ENCODE measurements around the gene CSRP3.
"Not testable (repeated sequence)": the region's sequence is repeated elsewhere in the genome, so short reads cannot be mapped to it uniquely, and the experiment has no call there.

Gene CSRP3

GRCh38 chr11:19185036-19185435, 16.7 kb downstream of the CSRP3 start:
- DNase-seq, result no peak

DNA sequence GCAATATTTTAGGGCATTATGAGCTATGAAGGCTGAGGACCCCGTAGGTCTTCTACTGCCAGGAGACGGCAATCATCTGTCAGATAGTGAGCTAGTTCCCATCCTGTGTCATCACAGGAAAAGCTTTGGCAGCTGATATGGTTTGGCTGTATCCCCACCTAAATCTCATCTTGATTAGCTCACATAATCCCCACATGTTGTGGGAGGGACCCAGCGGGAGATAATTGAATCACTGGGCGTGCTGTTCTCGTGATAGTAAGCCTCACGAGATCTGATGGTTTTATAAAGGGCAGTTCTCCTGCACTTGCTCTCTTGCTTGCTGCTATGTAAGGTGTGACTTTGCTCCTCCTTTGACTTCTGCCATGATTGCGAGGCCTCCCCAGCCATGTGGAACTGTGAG, 18.1 kb downstream of the CSRP3 start:
- no peak for DNase-seq

- DNase-seq, result no peak
Measured at GRCh38 chr11:19181531-19182261, 20.1 kb downstream of the CSRP3 start.

DNA sequence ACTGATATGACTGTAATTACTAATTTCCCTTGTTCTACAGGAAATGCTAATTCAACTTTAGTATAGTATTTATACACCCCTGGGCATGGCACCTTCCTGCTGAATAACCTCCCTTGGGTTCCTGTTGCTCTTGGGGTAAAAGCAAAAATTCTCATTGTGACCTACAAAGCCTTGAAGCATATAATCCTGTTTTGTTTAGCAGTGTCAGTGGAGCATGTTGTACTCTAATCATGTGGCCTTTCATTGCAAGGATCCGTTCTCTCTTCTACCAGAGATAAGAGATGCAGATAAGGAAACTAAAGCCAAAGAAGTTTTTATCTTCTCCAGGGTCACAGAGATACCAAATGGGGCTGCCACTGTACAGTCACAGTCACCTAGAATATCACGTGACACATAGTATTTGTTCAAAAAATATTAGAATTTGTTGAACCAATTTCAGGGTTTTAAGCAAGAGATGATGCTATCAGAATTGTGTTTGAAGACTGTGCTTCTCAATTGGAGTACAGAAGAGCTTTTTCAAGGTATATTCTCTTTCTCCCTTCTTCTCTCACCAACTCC, 25.1 kb downstream of the CSRP3 start:
- DNase-seq, result no peak

- no peak for DNase-seq
Measured at GRCh38 chr11:19173964-19174638, 27.7 kb downstream of the CSRP3 start.

GRCh38 chr11:19173004-19173689, 28.6 kb downstream of the CSRP3 start:
- DNase-seq, result no peak

DNA sequence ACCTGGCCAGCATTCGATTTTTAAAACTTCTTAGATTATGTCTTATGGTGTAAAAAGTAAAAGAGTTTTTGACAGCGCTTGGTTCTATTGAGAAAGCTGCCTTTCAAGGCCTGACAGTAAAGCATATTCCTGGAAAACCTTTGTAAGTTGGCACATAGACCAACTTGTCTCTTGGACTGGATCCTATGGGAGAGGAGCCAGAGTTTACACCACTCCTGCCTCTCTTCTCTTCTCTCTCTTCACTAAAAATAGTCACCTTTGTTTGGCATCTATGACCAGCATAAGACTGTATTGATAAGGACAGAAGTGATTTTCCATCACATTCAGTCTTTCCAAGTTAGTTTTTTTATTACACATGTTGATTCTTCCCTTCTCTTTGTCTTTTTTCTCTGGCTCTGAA, 33.7 kb downstream of the CSRP3 start:
- no peak for DNase-seq

GRCh38 chr11:19164881-19165280, 36.9 kb downstream of the CSRP3 start:
- no peak for DNase-seq

DNA sequence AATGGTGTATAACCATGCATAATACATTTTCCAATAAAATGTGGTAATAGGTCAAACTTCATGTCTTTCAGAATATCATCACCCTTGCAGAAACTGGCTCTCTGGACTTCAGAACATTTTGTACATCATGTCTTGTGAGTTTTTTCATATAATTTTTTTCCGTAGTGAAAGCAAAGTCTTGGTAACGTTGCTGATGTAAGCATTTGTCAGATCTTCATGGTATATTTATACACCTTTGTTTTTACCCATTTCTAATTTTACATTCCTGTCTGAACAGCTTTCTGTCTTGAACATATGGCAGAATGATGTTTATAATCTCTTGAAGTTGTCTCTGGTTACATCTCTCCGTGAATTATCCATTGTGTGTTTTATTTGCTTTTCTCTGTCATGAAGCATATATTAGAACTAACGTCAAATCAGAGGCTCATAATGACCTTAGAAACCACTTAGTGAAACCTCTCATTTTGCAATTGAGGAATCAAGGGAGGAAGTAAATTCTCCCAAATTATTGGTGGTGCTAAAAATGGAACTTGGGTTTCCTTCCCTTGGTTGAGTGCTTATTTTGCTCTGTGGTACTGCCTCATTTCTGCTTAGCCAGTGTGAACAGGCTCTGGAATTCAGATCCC, 37.4 kb downstream of the CSRP3 start:
- DNase-seq, result no peak

DNA sequence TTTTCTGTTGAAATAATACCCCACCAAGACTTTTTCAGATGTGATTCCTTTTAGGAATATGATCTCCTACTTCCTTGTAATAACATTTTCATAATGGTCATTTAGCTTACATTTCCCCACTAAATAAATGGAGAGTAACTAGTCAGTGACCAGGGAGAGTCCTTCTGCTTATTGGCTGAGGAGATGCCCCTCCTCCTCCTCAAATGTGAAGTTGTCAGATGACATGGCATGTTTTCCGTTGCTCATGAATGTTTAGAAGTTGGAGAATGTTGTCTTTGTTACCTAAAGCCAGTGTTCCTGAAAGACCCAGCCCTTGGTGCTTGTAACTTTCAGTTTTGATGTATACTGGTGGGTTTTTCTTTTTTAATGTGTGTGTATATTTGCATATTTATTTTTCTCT, 38.2 kb downstream of the CSRP3 start:
- no peak for DNase-seq

DNA sequence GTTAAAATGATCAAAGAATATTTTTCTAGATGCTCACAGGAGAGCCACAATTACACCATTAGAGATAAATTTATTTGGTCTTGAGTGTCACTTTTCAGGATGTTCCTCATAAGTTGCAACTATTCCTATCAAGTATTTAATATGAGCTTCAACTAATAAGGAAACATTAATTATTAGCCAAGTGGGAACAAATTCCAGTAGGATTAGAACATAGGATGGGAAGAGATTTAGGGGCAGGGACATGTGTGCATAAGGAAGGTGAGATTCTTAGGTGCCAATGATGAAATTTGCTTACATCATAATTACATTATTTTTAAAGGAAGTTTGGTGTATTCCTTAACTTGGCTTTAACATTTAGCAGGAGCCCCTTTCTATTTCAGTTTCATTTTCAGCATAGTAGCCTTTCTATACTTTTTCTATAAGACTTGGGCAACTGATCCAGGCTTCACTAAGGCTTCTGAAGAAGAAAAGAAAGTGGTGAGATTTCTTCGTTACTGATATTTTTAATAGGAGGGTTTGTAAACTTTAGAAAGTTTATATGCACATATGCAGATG, 38.8 kb downstream of the CSRP3 start:
- no peak for DNase-seq

GRCh38 chr11:19161651-19162050, 40.1 kb downstream of the CSRP3 start:
- no peak for DNase-seq

DNA sequence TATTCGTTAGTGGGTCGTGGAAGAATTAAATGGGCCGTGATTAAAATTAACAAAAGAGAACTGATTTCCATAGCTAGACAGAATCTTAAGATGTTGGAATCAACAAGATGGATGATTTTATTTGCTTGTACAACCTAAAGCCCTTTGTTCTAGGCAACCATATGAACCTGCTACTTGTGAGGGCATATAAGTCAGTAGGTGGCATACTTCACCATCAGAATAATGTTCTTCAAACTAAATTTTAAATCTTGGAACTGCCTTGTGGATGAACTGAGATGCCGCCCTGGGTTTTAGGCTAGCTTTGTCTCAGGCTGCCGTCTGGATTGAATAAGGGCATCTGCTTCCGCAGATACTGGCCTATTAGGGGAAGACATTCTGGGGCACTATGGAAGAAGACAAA, 40.9 kb downstream of the CSRP3 start:
- DNase-seq, result no peak

- DNase-seq, result no peak
Measured at GRCh38 chr11:19156892-19157291, 44.9 kb downstream of the CSRP3 start.

- no peak for DNase-seq
Measured at GRCh38 chr11:19145319-19145718, 56.5 kb downstream of the CSRP3 start.

DNA sequence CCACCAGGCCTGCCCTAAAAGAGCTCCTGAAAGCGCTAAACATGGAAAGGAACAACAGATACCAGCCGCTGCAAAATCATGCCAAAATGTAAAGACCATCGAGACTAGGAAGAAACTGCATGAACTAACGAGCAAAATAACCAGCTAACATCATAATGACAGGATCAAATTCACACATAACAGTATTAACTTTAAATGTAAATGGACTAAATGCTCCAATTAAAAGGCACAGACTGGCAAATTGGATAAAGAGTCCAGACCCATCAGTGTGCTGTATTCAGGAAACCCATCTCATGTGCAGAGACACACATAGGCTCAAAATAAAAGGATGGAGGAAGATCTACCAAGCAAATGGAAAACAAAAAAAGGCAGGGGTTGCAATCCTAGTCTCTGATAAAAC, 64.9 kb downstream of the CSRP3 start:
- DNase-seq, result not testable (repeated sequence)

- no peak for DNase-seq
Measured at GRCh38 chr11:19134004-19134403, 67.8 kb downstream of the CSRP3 start.
